HG03159 (cell line): Measurements from ENCODE around the gene FBXL17.

Experiments
- ATAC-seq: cut with Tn5 transposase; IDR thresholded peaks from one replicate; pipeline ENCODE4 v1.9.1; 2021; ENCODE audit warnings: mild to moderate bottlenecking, moderate library complexity; ENCODE audit not compliant: unreplicated experiment

The FBXL17 gene

DNA sequence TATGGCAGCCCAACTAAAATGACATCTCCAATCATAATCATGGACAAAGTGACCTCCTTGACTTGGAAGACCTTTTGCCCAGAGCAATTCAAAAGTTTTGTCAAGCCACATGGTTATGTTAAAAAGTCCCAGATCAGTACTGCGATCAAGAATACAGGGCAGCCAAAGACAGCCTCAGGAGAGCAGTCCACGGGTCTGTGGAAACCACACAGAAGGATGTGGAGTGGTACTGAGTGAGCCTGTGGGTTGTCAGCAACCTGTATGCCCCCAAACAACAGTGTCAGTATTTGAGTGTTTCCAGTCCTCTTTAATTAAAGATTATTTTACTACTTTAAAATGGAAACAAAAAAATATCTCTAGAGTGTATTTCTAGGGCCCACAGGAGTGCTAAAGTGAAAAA is 365.8 kb downstream of the FBXL17 start:
- no peak for ATAC-seq

DNA sequence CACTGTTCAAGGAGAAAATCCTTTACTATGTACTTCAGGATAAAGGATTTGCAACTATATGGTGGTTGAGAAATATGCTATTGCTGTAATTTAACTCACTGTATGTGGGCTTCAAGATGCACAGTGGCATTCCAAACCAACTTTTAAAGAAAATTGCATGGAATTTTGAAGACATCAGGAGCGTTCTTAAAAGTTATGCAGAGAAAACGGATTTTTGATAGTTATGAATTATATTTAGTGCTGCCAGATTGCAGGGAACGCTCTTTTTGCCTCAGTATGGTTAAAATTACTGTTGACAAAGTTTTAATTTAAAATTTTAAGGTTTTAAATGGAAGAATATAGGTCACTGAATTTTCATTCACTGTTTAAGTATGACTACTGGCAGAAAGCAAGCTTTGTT is 375.1 kb downstream of the FBXL17 start:
- no peak for ATAC-seq

DNA sequence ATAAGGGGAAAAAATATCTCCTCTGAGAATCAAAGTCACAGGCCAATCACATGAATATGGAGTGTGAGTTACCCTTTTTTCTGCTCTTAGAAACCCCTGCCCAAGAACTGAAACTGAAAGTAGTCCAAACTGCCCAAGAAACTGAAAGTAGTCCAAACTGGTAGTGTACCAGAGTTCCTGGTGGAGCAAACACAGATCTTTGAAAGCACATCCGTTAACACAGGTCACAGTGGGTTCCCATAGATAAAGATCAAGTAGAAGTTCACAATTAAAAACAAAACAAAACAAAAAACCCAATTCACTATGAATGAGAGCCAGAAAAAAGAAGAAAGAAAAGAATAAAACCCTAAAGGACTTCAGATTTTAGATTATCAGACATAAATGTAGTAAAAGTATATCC is 378.7 kb downstream of the FBXL17 start:
- peak; percentile 97 for ATAC-seq

DNA sequence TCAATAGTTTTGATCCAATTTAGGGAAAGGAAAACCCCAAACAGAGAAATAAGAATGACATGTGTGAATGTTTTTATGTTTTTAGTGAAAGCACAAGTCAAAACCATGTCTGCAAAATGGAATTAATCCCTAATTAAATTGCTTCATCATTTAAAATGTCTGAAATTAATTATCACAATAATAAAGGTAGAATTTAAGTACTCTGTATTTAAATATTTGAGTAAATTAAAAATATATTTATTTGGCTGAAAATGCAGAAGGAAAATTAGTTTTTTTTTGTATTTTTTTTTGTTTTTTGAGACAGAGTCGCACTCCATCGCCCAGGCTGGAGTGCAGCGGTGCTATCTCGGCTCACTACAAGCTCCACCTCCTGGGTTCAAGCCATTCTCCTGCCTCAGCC is 380.7 kb downstream of the FBXL17 start:
- ATAC-seq = no peak

DNA sequence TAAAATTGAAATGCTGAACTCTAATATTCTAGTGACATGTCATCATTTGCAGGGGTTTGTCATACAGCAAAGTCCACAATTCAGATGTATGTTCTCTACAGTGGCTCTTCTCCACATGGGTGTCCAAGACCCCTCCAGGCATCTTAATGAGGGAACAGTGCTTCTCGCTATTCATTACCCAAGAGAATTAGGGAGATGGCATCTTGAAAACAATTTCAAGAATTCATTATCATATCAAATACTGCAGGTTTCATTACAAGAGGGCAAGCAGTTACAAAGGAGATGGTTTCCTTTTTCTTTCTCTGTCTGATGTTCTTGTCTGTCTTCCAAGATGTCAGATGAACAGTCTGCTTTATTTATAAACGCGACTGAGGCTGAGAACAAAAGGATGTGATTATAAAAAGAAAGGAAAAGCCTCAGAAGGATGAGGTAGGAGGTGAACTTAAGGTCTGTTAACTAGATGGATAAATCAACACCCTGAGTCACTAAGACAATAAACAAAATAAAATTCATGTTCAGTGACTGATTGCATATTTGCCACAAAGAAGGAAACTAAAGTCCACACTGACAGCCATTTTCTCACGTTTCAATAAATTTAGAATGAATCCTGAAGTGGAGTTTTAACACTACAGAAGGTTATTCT is 384.4 kb downstream of the FBXL17 start:
- ATAC-seq = no peak

DNA sequence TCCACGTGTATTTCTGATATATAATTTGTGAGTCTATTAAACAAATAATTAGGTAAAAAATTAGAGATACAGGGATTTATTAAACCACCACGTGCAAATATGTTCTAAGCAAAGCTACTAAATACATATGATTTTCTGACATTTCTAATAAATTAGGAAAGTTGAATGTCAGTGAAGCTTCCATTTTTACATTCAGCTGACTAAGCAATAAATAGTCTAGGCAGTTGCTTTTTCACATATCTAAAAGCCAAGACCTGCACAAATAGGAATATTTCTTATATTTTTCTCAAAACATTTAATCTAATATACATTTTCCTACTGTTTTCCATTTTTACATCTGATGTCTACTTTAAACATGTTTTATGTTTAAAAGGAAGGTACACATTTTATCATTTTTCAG is 388.6 kb downstream of the FBXL17 start:
- no peak for ATAC-seq

GRCh38 chr5:107990881-107991810 is 390.8 kb downstream of the FBXL17 start:
- peak; percentile 50 for ATAC-seq

- ATAC-seq = no peak
Measured at GRCh38 chr5:107985144-107985543, 396.8 kb downstream of the FBXL17 start.

GRCh38 chr5:107982703-107983425 is 399.0 kb downstream of the FBXL17 start:
- ATAC-seq = no peak

- ATAC-seq = no peak
Measured at GRCh38 chr5:107980923-107981692, 400.8 kb downstream of the FBXL17 start.

DNA sequence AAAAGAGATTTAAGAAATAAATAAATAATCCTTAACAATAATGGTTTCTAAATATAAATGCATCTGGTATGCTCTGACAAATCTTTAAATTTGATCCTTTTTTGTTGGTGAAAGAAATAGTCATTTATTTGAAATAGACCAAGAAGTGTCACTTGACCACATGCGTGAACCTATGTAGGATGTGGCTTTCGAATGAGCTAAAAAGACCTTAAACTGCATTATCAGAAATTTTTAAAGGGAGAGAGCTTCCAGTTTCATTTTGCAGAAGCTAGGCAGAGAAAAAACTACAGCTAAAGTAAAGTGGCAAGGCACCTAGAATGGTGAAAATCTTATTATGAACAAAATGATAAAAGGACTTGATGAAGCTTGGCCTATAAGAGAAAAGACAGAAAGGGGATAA is 402.0 kb downstream of the FBXL17 start:
- ATAC-seq = no peak

DNA sequence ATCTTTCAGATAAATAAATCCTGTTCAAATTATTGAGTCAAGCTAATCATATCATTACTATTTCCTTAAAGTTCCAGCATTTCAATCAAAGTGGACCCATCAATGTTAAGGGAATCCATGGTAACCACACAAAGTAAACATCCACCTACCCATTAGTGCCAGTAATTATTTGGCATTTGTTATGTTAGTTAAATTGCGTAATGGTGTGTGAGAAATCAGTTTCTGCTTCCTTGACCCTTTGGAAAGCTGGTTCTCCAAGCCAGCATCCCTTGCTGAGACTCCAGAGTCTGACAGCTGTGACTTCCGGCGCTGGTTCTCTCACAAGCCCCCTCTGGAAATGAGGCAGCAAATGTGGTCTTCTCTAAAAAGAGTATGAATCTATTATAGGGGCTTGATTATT is 402.6 kb downstream of the FBXL17 start:
- no peak for ATAC-seq

- ATAC-seq = no peak
Measured at GRCh38 chr5:107977550-107978071, 404.3 kb downstream of the FBXL17 start.

GRCh38 chr5:107975568-107975967 is 406.3 kb downstream of the FBXL17 start:
- ATAC-seq = no peak

GRCh38 chr5:107971846-107972245 is 410.1 kb downstream of the FBXL17 start:
- ATAC-seq = no peak

DNA sequence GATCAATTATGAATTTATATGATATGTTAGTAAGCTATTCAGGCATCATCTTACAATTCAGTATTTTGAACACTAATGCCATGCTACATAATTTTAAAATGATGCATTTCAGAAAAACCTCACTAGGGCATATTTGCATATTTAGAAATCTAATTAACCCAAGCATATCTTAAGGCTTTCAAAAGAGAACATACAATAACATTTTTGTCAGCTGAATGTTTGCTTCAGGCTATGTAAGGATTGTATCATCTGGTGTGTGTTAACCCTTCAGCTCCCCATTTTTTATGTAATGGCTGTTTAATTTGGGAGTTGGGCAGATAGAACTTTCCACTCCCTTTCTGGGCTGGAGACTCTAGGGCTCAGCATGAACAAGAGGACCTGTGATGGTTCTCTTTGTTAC is 412.1 kb downstream of the FBXL17 start:
- no peak for ATAC-seq

DNA sequence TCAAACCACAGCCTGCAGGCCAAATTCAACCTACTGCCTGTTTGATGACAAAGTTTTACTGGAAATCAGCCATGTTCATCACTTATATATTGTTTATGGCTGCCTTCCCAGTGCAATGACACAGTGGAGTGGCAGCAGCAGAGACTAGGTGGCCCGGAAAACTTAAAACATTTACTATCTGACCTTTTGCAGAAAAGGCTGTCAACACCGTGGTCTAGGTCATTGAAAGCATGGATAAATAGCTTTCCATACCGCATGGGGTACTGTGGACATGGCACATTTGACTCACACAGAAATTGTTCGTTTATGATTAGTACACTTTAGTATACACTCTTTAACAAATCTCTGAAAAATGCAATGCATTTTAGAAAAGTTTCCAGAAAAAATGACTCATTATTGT is 412.9 kb downstream of the FBXL17 start:
- ATAC-seq = no peak

- no peak for ATAC-seq
Measured at GRCh38 chr5:107968406-107968843, 413.5 kb downstream of the FBXL17 start.

- no peak for ATAC-seq
Measured at GRCh38 chr5:107966201-107966600, 415.7 kb downstream of the FBXL17 start.

DNA sequence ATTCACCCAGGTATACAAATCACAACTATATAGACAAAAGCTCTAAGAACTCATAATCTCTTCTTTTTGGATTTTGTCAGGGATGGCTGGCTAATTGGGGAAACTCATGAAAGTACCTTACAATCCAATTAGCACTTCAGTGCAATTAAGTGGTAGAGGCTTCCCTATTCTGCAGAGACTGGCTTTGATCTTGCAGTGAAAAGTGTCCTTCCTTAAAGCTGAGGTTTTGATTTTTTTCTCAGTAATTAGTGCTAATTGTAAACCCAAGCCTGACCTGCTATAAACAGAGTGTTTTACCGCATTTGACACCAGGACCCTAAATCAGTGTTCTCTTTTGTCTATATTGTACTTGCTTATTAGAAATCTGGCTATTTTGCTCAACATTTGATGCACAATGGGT is 417.2 kb downstream of the FBXL17 start:
- ATAC-seq = no peak
